Hematopoietic multipotent progenitor cell treated with erythropoietin and hydrocortisone succinate and interleukin-3 and kit ligand, for 4 days (in vitro differentiated cells): ENCODE results near the gene GFPT2.
"Not testable (repeated sequence)": the region's sequence is repeated elsewhere in the genome, so short reads cannot be mapped to it uniquely, and the experiment has no call there.

Experiments
- DNase-seq: peaks from one replicate; pipeline ENCODE4 v3.0.0-alpha.2; 2015

The GFPT2 gene

DNA sequence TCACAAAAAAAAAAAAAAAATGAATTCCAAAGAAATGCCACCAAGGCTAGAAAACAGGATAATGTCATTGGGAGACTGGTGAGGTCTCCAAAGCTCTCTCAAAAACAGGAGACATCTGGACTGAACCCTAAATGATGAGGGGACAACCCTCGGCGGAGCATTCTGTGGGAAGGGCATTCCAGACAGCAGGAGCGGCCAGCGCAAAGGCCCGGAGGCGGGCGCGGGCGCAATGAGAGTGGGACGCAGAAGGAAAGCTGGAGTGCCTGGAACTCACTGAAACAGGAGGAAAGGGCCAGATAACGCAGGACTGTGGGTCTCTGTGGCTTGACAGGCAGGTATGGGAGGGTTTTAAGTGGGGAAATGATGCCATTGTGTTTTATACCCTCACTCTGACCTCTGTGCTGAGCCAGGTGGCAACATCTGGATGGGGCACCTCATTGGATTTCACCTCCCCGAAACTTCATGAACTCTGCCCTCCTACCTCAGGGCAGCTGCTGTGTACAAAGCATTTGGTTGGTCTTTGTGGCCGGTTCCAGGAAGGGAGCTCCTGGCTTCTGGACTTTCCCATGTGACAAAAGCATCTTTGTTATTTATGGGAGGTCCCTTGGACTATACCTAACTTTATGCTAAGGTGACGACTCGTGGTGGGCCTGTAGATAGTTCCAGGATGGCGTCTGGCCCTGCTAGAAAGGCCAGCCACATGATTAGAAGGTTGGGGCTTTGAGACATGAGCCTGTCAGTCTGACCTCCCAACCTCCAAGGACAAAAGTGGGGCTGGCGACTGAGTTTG is 49.7 kb downstream of the GFPT2 start:
- no peak for DNase-seq

DNA sequence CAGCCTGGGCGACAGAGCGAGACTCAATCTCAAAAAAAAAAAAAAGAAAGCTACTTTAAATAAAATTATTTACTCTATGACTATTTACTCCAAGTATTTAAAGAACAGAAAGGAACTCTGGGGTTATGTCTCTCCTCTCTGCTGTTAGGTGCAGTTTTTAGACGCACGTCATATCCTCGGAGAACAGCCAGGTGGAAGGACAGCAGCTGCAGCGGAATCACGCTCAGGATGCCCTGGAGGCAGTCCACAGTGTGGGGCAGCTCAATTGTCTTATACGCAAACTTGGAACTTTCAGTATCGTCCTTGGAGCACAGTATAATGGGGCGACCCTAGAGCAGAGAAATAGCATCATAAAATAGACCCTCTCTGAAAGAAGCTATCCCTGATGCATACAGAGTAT is 50.9 kb downstream of the GFPT2 start:
- DNase-seq: no peak

DNA sequence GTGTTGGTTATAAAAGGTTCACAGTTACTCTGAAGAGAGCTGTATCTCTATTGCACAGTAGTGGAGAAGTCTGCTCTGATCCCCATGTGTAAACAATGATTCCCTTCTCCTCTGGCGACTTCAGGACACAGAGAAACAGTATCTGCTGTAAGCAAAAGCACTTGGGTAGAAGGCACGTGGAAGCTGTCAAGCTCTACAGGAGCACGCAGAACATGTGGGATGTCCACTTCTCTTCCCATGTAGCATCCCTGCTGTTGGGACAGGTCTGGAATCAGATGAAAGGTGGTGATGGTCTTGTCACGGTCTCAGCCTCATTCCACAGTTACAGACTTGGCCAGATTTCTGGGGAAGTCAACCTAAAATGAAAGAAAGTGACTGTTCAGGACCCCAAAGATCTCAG is 51.9 kb downstream of the GFPT2 start:
- DNase-seq: no peak

DNA sequence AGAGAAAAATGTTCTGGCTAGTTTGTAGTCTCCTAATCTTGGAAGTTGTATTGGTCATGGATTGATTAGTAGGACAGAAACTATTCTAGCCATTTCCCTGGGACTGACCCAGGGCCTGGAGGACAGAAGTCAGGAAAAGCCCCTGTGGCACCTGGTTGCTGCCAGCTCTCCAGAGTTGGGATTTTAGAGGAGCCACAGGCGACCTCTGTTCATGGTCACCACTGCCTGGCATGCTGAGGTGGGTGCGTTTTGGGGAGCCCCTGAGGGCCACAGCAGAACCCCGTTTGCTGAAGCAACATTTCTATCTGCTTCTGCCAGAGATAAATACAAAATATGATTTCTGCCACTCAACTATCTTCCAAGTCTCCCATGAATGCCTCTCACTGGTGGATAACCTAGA is 53.6 kb downstream of the GFPT2 start:
- DNase-seq: no peak

DNA sequence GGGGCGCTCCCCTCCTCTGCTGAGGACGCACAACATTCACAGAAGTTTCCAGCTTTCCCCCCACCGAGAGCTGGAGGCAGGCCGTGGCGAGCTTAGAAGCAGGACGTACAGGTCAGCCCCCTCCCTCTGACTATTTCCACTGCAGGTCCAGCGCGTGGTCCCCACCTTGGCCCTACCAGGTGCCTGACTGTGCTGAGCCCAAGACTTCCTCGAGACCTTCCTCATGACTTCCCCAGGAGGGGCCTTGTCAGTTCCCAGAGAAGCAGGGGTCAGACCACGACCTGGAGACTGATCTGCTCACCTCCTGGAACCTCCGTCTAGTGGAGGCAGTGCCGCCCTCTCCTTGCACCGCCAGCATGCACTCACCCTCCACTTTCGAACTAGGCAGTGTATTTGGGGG is 54.1 kb downstream of the GFPT2 start:
- DNase-seq: not testable (repeated sequence)

DNA sequence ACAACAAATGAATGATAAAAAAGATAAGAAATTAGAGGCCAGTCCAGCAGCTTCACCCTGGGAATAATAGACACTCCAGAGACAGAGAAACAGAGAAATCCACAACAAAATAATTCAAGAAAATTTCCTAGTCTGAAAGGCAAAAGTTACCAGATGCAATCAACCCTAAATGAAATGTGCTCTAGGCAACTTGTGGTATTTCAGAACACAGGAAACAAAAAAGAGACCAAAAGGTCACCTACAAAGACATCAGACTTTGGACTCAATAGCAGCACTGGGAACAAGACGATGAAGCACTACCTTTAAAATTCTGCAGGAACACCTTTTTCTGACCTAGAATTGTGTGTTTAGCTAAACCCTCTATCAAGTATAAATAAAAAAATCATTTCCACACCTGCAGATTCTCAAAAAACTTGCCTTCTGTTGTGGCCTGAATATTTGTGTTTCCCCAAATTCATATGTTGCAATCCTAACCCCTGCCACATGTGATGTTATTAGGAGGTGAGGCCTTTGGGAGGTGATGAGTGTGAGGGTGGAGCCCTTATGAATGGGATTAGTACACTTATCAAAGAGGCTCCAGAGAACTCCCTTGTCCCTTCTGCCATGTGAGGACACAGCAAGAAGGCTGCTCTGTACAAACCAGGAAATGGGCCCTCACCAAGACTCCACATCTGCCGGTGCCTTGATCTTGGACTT is 55.4 kb downstream of the GFPT2 start:
- DNase-seq: peak; percentile 16

DNA sequence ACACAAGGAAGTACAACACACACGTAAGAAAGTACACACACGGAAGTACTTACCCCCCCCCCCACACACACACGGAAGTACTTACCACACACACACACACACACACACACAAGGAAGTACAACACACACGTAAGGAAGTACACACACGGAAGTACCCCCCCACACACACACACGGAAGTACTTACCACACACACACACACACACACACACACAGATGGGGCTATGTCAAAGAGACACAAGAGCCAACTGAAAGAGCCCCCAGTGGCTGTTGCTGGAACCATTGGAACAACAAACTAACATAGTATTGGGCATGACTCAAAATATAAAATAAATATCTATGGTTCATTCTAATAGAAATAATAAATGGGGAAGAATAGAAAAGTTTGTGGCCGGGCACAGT is 56.4 kb downstream of the GFPT2 start:
- DNase-seq: peak; percentile 38

DNA sequence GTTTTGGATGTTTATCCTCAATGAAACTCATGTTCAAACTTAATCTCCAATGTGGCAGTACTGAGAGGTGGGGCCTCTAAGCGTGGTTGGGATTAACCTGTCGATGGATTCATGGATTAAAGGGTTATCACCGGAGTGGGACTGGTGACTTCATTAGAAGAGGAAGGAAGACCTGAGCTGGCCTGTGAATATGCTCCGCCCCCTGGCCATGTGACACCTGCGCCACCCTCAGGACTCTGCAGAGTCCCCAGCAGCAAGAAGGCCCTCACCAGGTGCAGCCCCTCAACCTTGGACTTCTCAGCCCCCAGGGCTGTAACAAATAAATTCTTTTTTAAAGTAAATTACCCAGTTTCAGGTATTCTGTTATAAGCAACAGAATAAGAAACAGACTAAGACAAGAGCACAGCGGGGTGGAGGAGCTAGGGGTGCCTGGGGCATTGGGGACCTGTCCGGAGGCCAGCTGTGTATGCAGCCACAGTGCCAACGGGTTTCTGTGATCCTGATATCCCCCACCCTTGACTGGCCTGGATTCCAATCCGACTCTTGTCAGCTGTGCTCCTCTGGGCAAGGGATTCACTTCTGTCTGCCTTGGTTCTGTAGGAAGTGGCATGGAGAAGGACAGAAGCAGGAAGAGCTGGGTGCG is 58.1 kb downstream of the GFPT2 start:
- peak; percentile 19 for DNase-seq

DNA sequence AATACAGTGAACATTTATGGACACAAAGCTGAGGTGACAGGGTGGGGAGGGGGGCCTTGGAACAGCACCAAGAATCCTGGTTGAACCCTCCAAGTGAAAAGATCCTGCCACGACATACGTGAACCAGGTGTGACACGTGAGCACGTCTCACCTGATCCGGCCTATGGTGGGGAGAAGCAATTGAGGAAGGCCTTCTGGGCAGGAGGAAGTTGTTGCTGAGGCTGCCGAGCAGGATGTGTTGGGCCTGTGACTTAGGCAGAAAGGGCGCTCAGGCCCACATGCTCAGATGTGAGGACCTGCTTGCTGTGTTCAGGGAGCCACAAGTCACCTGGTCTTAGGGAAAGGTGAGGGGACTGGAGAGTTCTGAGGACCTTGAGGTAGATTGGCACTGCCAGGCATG is 58.7 kb downstream of the GFPT2 start:
- peak; percentile 35 for DNase-seq

DNA sequence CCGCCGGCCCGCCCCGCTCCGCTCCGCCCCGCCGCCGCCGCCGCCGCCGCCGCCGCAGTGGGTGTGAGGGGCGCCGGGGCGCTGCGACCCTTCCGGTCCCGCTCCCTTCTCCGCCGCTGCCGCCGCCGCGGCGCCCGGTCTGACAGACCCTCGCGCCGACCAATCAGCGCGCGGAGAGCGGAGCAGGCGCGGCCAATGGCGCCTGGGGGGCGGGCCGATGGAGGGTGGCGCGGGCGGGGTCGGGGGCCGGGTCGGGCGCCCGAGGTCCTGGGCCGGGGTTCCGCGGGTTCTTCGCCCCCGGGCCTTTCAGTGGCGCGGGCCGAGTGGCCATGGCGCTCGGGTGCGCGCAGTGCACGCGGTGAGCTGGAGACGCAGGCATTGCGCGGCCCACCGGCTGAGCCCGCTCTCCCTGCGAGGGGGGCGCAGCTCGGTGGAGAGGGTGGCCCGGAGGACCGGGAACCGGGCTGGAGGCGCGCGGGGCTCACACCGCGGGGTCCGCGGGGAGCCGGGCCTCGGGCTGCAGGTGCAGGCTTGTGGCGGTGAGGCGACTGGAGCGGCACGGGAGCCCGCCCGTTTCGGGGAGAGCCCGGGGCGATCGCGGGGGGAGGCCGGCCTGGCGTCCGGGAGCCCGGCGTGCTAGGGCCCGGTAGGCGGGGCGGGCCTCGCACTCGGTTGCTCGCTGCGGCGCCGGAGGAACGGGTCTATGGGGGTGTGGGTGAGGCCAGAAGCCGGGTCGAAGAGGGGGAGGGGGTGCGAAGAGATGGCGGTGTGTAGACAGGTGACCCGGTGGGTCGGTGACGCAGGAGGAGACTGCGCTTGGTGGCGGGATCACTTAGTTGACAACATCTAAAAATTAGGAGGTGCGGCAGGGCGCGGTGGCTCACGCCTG is 60.9 kb downstream of the GFPT2 start, which contains the start of gene MAPK9:
Gene MAPK9 (minus strand): TSS at position 141 of the 889 bp plus-strand sequence. CDS start 11,522 bp downstream, outside the sequence.
- DNase-seq: peak; percentile 94

DNA sequence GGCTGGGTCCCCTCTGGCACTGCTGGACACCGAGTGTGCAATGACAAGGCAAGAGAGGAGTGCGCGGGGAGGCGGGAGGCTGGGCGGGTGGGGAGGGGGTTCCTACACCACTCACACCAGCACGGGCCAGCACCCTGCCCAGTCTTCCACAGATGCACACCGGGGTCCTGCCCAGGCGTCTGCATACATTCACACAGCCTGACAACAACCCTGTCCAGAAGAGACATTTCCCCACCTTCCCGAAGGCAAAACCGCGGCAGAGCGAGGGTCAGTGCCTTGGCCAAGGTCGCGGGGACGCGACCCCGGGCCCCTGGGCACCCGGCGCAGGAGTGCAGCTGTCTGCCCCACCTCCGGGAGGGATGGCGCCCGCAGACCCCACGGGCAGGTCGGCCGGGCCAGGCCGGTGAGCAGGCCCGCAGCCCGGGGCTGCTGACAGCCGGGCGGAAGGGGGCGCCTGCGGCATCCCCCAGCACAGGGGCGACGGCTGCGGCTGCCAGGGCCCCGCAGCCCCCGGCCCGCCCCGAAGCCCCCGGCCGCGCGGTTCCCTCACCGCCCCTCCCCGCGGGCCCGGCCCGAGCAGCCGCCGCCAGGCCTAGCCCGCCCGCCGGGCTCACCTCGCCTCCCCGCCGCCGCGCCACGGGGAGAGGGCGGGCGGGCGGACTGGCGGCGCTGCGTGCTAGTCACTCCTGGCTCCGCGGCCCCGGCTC is 61.7 kb downstream of the GFPT2 start:
- peak; percentile 52 for DNase-seq

DNA sequence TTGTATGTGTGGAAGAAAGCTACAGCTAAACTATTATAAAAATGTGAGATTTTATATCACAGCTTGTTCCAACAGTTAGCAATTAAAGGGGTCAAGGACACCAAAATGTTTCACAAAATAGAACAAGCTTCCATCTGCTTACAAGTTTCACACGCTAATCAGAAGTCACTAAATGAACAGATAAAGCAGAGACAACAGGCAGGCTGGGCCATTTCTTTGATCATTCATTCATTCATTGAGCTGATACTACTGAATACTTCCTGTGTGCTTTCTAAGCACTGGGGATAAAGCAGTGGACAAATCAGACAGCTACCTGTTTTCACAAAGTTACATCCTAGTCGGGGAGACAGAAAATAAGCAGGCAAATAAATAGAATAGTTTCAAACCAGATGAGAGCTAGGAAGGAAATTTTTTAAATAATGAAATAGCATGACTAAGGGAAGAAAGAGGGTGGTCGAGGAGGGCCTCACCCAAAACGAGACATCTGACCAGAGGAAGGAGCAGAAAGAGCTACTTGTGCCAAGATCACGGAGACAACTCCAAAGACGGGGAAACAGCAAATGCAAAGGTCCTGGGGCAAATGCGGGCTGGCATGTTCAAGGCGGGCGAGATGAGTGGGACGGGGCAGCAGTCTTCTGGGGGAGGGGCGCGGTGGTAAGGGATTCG is 62.4 kb downstream of the GFPT2 start:
- peak; percentile 15 for DNase-seq

DNA sequence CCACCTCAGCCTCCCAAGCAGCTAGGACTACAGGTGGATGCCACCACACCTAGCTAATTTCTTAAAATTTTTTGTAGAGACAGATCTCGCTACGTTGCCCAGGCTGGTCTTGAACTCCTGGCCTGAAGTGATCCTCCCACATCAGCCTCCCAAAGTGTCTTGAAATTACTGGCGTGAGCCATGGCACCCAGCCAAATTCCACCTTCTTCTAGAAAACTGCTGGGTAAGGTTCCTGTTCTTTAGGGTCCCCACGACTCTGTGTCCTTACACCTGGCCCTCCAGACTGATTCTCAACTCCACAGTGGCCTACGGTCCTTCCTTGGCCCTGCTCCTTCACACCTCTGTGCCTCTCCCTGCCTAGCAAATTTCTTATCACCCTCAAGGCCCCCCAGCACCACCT is 63.2 kb downstream of the GFPT2 start:
- no peak for DNase-seq

DNA sequence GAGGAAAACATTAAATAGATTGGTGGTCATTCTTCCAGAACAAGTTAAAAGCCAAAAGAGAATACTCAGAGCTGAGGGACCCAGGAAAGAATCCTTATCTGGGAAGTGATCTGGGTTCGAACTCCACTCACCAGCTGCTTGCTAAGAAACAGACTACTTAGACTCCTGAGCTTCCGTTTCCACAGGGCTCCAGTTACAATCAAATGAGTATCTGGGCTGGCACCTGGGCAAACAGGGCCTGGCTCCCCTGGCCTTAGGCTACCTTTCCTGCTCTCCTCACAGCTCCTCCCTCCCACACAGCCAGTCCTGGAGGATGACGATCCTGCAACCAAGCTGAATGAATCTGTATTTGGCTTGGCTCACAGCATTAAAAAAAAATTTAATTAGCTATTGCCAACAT is 63.7 kb downstream of the GFPT2 start:
- no peak for DNase-seq

DNA sequence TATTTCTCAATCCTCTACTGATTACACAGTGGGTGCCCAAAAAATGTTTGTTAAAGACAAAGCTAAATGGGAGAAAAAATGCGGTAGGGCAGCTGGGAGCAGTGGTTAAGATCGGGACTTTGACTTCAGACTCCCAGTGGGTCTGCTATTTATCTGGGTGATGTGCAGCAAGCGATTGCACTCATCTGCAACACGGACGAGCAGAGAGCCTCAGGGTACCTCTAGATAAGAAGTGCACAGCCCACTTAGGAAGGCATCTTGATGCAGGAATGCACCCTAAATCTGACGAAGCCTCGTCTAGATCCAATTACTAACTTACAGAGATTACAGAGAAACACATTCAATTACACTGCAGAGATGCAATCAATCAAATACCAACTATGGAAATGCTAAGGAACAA is 65.3 kb downstream of the GFPT2 start:
- DNase-seq: no peak

DNA sequence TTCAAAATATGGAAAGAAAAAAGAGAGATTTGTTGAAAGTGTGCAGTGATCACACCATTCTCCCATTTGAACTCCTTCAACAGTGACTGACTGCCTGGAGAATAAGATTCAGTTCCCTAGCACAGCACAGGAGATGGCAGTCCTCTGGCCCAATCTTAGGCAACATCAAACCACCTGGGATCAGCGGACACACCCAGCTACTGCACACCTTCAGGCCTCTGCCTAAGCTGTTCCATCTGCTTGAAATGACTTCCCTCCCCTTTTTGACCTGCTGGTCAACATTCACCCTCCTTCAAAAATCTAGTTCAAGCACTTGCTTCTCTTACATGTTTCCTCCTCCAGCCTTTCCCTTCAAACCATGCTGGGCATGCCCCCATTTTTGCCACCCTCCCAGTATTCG is 65.7 kb downstream of the GFPT2 start:
- no peak for DNase-seq

DNA sequence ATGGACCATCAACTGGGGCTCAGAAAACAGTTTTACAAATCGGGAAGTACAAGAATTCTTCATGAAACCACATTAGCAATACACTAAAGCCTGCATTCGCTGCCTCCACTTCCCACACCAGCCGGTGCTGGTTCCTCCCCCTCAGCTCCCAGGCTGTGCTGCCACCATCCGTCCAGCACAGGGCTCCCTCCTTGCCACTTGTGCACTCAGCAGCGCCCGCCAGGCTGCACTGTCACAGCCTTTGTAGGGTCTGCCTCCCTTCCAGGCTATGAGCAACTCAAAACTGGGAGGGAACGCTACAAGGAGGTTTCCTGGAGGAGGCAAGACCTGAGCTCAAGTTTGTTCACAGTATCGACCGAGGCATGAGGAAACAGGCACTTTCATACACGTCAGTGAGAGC is 69.0 kb downstream of the GFPT2 start:
- no peak for DNase-seq

DNA sequence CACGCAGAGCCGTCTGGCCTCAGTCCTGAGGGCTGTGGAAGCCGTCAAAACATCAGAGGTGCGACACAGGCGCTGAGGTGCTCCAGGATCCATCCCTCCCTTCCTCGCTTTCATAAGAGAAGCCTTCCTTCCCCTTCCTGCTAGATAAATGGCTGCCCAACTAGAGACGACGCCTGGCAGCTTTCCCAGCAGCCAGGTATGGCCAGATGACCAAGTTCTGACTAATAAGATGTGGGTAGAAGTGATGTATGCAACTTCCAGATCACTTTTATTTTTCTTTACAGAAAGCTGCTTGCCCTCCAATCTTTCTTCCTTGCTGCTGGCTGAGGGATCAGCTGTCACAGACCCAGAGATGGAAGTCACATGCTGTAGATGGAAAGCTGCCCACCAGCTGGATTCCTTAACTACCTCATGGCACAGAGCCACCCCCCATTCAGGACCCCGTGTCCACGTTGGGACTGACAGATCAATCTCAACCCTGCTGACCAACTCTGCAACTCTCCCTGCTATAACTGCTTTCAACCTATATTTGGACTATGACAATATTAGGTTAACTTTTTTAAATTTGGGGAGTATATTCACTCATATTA is 70.0 kb downstream of the GFPT2 start:
- no peak for DNase-seq

DNA sequence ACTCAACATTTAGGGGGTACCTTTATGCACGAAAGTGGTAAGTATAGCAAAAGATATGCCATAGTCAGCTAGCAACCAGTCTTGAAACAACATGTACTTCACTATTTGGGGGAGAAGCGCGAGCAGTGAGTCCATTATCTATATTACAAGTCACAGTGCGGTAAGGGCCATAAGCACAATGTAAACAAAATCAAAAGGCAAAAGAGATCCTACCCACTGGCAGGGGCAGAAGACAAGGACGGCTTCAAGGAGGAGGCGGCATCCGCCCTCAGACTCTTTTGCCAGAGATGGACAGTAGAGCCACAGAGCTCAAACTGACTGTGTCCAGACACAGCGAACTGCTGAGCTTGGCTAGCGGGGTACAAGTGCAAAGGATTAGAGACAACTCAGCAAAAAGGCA is 70.9 kb downstream of the GFPT2 start:
- no peak for DNase-seq

DNA sequence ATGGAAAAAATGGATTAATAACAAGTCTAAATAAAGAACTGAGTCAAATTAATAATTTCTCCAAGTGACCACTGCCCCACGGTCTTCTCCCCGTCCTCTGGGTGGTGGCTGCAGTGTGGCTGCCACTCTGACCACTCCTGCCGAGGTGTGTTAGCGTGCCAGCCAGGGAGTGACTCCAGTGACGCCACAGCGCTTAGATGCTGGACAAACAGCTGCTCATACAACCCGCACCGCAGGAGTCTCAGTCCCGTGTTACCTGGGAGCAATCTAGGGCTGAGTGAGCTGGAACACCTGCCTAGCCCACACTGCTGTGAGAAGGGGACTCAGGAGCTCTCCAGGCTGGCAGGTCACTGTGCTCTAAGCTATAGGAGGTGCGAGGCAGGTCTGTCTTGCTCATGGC is 71.4 kb downstream of the GFPT2 start:
- DNase-seq: no peak

DNA sequence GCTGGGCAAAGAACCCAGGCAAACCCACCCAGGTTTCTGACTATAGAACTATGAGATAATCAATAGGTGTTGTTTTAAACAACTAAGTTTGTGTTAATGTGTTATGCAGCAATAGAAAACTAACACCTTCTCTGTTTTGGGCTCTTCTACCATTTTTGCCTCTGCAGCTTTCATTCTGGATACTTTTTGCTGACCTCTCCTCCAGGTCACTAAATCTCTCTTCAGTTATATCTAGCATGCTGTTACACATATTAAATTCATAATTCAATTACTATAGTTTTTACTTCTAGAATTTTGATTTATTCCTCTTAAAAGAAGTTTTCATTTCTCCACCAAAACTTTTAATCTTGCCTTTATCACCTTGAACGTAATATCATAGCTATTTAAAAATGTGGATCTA is 78.4 kb downstream of the GFPT2 start:
- no peak for DNase-seq
